ENCODE data around the gene HAUS3. TPM values are rescaled to one million over a fixed set of nuclear protein-coding genes. Genes with fewer than 3 reads are reported as not detected.

The HAUS3 gene
- total RNA-seq, 1 donor from 2014 or later, result 13.0 TPM

DNA sequence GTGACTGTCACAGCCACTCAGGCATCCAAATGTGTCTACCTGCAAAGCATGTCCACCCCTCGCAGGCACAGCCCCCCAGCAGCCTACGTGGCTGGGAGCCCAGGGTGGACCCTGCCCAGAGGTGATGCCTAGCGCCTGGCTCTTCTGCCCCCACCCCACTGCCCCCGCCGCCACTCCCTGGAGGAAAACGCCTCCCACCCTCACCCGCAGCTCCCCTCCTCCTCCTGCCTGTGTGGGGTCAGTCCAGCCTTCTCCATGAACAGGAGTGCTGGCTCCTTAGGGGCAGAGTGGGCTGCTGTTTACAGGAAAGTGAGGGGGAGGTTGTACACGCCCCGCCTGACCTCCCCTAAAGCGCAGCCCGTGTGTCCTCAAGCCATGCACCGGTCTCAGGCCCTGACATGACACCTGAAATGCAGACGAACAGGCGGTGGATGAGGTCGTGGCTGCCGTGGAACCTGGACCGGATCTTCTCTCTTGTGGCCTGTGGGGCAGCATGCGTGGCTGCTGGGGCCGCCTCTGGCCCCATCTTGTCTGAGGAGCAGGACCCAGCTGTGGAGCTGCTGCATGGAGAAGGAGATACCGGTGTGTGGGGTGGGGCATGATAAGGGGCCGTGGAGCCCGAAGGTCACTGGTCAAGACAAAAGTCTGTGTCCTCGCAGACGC lies 31.9 kb upstream of the HAUS3 start:
- TF ChIP-seq, protein P1, sequence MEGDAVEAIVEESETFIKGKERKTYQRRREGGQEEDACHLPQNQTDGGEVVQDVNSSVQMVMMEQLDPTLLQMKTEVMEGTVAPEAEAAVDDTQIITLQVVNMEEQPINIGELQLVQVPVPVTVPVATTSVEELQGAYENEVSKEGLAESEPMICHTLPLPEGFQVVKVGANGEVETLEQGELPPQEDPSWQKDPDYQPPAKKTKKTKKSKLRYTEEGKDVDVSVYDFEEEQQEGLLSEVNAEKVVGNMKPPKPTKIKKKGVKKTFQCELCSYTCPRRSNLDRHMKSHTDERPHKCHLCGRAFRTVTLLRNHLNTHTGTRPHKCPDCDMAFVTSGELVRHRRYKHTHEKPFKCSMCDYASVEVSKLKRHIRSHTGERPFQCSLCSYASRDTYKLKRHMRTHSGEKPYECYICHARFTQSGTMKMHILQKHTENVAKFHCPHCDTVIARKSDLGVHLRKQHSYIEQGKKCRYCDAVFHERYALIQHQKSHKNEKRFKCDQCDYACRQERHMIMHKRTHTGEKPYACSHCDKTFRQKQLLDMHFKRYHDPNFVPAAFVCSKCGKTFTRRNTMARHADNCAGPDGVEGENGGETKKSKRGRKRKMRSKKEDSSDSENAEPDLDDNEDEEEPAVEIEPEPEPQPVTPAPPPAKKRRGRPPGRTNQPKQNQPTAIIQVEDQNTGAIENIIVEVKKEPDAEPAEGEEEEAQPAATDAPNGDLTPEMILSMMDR (IDR thresholded peaks at IDR 0.05), result no peak
- DNase-seq (no peak), ATAC-seq (no peak)
- Histone ChIP-seq H3K9me3 (no peaks in the 10 kb centered on the region), H3K4me1 (no peaks in the 10 kb centered on the region), H3K4me3 (no peak overlapping the region), H3K36me3 (no peaks in the 10 kb centered on the region), H3K27ac (no peak overlapping the region), H3K27me3 (no peaks in the 10 kb centered on the region)
- intact Hi-C loops (cut with DNase I), result no loop called here

DNA sequence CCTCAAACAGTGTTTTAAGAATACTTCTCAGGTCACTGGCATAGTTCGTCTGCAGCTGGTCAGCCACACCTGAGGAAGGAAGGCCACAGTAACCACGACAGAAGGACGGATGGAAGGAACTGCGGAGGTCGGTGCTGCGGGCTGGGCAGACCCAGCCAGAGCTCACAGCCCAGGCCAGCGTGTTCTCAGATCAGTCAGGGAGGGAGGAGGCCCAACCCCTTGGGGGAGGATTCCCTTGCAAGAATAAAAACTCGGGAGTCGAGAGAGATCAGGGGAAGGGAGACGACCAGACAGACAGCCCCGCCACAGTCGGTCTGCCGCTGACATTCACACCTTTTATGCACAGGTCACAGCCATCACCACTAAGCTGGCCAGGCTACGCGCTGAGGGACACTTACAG lies 31.3 kb upstream of the HAUS3 start:
- H3K4me1 ChIP-seq, result no peaks in the 10 kb centered on the region
- no peaks in the 10 kb centered on the region for H3K27me3 ChIP-seq
- intact Hi-C loops (cut with DNase I), result no loop called here
- TF ChIP-seq, protein P1 (IDR thresholded peaks at IDR 0.05), result no peak
- H3K9me3 ChIP-seq, result no peaks in the 10 kb centered on the region
- no peak overlapping the region for H3K4me3 ChIP-seq
- no peak overlapping the region for H3K27ac ChIP-seq
- H3K36me3 ChIP-seq, result no peaks in the 10 kb centered on the region
- ATAC-seq (no peak), DNase-seq (no peak)

DNA sequence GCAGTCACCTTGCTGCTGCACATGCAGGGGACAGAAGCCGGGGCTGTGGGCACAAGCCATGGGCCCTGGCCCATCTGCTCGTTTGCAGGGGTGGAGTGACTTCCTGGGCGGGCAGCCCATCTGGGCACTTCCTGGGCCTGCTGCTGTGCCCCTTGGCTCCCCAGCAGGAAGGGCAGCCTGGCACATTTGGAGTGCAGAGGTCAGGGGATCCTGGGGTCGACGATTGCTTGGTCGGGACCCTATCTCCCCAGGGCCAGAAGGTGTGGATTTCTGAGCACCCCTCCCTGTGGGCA lies 30.9 kb upstream of the HAUS3 start:
- H3K27ac ChIP-seq, result no peak overlapping the region
- H3K4me1 ChIP-seq, result no peaks in the 10 kb centered on the region
- no peak overlapping the region for H3K4me3 ChIP-seq
- no peaks in the 10 kb centered on the region for H3K9me3 ChIP-seq
- TF ChIP-seq, protein P1 (IDR thresholded peaks at IDR 0.05), result no peak
- H3K27me3 ChIP-seq, result no peaks in the 10 kb centered on the region
- ATAC-seq (no peak), DNase-seq (no peak)
- intact Hi-C loops (cut with DNase I), result no loop called here
- H3K36me3 ChIP-seq, result no peaks in the 10 kb centered on the region

DNA sequence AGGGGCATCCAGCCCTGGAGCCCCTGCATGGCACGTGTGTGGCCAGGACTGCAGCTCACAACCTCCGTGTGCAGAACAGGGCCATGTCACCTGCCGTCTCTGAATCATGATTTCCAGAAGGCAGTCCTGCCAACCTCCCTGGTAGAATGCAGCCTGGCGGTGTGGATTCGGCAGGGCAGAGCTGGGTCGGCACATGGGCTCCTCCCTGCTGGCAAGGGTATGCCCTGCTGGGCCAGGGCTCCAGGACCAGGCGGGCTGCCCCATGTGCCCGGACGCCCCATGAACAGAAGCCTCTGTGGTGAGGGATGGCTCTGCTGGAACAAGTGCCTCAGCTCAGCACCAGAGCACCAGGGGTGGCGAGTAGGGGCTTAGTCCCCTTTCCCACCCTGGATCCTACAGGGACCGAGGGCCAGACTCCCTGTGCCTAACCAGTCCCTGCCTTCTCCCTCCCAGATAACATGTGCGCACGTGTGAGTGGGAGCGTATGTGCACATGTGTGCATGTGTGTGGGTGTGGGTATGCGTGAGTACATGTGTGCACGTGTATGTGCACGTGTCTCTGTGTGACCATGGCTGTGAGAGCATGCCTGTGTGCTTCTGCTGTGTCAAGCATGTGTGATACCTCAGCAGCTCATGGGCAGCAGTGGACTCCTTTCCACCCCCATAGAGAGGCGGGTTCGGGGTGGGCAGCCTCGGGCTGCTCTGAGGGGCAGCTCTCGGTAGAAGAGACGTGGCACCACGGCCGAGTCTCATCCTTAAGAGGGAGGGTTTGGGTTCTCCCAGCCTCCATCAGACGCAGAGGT lies 30.3 kb upstream of the HAUS3 start:
- ATAC-seq (no peak), DNase-seq (no peak)
- H3K27ac ChIP-seq, result no peak overlapping the region
- H3K36me3 ChIP-seq, result no peaks in the 10 kb centered on the region
- no peaks in the 10 kb centered on the region for H3K9me3 ChIP-seq
- no peaks in the 10 kb centered on the region for H3K27me3 ChIP-seq
- H3K4me1 ChIP-seq, result no peaks in the 10 kb centered on the region
- no peak overlapping the region for H3K4me3 ChIP-seq
- intact Hi-C loops (cut with DNase I), result no loop called here
- TF ChIP-seq, protein P1 (IDR thresholded peaks at IDR 0.05), result no peak

DNA sequence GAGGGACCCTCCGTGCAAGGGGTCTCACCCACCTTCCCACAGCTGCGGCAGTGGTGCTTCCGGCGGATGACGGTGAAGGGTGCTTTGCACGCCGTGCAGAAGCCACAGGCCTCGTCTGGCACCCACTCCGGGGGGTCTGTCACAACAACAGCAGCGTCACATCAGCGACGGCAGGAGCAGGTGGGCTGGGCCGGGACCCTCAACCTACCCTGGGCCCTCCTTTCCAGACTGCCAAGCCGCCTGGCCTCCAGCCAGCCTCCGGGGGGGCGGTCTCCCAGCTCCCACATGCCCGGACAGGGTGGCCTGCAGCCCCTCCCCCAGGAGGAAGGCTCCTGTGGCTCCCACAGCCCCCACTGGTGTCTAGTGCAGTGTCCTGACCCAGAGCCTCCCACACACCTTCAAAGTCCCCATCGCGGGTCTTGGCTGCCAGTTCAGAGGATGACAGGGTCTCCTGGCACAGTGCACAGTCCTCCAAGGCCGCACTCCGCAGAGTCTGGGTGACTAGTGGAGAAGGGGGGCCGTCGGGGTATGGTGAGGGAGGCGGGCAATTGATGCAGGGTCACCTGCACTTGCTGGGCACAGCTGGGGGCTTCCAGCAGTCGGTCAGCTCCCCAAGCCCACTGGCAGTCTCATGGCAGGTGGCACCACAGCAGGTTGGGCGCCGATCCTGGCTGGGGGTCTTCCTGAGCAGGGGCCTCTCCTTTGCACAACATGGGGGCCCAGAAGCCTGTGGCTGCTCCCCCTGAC lies 29.5 kb upstream of the HAUS3 start:
- ATAC-seq (no peak), DNase-seq (no peak)
- peaks cover 4% of the 10 kb centered on the region for H3K4me1 ChIP-seq
- H3K36me3 ChIP-seq, result no peaks in the 10 kb centered on the region
- intact Hi-C loops (cut with DNase I), result no loop called here
- H3K27me3 ChIP-seq, result no peaks in the 10 kb centered on the region
- TF ChIP-seq, protein P1 (IDR thresholded peaks at IDR 0.05), result no peak
- no peak overlapping the region for H3K27ac ChIP-seq
- H3K4me3 ChIP-seq, result no peak overlapping the region
- no peaks in the 10 kb centered on the region for H3K9me3 ChIP-seq

Measured in upper lobe of right lung (tissue), 1 donor.